AG20443 (cell line): ENCODE results near the gene ATP8B3.

Experiments used
- DNase-seq: peaks from one replicate; pipeline ENCODE4 v3.0.0; 2012; ENCODE audit warnings: low spot score, mixed read lengths

ATP8B3 gene

DNA sequence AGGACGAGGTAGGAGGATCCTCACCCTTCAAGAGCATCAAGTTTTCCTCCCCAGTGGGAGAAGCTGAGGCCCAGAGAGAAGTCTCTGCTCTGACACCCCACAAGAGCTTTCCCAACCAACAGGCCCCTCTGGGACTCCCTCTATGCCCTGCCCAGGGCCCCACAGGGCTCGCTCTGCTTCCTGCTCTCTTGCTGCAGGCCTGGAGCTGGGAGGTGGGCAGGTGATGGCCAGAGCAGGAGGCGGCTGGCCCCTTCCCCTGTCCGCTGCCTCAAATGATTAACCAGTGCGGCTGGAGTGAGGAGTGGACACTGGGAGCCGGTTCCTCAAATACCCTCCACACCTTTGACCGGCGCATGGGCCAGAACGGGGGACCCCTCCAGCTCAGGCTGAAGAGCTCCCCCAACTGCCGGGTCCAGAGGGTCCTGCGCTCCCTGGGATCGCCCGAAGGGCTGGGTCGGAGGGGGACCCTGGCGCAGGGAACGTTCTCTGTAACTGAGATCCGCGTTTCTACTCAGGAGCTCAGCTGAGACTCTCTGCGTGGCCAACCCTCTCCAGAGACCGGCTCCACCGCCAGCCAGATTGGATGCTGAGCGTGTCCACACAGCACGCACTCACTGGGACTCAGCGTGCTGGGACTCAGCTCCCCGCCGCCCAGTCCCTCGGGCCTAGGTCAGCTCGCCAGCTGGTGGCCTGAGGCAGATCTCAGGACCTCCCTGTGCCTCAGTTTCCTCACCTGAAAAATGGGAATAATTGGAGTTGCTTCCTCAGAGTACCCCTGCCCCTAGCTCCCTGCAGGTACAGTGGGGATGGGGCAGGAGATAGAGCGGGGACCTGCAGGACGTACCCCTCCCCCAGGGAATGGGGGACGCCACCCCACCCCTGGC is 65.4 kb downstream of the ATP8B3 start:
- peak; percentile 64 for DNase-seq

DNA sequence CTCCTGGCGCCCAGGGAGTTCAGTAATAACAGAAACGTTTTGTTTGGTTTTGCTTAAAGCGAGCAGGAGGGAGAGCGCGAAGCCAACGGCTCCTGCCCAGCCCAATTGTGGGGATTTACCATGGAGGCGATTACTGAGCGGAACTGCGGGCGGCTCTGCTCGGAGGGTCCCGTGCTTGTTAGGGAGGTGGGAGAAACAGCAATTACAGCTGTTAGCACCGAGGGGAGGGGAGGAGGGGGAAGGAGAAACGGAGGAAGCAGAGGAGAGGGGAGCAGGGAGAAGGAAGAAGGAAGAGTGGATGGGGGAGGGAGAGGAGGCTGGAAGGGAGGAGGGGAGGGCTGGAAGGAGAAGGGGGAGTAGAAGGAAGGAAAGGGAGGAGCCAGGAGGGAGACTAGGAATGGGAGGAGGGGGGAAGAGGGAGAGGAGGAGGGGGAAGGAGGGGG is 66.5 kb downstream of the ATP8B3 start:
- no peak for DNase-seq

DNA sequence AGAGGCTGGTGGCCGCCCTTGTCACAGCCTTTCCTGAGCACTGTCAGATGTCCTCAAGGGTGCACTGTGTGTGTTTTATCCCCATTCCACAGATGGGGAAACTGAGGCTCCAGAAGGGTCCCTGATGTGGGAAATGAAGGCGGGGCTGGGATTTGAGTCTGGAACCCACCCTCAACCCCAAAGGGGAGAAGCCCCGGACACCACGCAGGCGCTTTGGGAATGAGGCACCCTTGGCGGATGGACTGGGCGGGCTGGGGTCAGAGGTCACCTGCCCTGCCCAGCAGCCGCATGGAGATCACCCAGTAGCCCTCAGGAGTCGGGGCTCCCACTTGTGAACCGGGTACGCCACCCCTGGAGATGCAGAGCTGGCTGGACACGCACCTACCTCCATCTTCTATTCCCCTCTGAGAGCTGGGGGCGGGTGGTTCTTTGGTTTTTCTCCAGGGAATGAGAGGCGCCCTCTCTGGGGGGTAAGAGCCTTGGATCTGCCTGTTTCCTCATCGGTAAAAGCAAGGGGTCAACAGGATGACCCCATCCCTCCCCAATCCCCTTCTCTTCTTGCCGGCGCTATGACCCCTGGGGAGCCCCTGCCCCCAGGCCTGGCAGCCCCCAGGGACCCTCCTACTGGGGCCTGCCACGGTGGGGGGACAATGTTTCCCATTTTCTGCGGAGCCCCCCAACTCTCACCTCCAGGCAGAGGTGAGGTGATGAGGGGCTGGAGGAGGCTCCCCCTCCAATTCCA is 67.1 kb downstream of the ATP8B3 start:
- no peak for DNase-seq

DNA sequence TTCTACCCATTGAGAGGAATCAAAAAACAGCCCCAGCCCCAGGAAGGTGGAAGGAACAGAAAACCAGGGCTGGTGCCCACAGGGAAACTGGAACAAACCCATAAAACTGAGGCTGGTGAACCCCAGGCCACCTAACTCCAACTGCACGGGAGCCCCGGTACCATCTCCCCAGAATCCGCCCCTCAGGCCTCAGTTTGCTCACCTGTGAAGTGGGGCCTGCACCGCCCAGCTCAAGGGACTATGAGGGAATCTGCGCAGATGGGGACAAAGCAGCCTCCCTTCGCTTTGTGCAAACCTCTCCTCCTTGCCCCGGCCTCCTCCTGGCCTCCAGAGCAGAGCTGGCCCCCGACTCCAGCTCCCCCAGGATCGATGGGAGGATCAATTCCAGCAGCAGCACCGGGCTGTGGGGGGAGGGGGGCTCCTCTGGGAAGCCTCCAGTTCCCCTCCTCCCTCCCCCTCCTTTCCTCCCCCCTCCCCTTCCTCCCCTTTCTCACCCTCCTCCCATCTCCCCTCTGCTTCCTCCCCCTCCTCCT is 67.9 kb downstream of the ATP8B3 start:
- no peak for DNase-seq

DNA sequence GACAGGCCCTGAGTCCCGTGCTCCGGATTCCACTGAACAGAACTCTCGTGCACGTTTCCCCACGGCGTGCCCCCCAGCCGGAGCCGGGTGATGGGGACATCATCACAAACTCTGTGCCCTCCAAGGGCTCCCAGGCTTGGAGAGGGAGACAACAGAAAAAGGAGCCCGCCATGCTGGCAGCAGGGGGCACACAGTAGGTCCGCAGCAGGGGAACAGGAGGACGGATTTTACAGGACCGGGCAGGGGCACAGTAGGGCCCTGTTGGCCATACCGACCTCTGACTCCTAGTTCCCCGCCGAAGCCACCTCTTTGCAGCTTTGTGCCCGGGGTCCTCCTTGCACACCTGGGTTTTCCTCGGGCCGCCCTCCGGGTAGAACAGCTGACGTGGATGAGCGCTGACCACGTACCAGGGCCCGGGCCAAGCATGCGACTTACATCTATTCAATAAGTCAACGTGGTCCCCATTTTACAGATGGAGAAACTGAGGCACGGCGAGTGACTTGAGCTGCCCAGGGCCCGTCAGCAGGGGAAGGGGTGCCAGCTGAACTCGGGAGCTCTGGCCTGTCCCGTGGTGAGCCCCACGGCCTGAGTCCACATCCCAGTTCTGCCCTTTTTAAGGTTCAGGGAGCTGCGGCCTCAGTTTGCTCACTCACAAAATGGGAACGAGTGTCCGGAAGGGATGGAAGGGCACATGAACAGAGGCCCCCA is 68.9 kb downstream of the ATP8B3 start:
- no peak for DNase-seq

DNA sequence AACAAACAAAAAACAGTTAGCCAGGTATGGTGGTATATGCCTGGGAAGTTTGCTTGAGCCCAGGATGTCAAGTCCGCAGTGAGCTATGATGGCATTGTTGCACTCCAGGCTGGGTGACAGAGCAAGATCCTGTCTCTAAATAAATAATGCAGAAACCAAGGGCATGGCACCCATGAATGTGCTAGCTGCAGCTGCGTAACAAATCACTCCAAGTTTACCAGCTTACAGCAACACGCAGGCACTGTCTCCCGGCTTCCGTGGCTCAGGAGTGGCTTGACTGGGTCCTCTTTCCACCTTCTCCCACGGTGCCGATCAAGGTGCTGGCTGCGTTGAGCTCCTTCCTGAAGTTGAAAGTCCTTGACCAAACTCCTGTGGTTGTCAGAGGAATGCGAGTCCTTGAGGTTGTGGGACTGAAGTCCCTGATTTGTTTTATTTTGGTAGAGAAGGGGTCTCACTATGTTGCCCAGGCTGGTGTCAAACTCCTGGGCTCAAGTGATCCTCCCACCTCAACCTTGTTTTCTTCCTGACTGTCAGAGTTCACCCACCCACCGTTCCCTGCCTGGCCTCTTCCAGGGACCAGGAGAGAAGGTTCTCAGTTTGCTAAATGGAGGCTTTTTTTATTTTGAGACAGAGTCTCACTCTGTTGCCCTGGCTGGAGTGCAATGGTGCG is 72.0 kb downstream of the ATP8B3 start:
- DNase-seq, result no peak

DNA sequence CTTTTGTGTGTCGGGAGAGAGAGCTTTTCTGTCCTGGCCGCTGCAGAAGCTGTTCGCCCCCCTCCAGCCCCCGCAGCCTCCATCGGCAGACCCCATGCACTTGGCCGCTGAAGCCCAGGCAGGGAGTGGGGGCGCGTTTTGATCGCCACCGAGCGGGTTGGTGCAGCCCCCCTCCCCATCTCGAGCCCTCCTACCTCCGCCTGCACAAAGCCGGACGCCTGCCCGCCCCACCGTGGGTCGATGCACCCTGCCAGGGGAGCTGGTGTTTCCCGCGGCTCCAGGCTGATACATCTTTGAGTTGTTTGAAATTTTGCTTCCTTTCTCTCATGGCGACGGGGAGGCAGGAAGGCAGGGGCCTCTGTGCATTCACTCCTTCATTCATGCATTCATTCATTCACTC is 75.1 kb downstream of the ATP8B3 start:
- no peak for DNase-seq

DNA sequence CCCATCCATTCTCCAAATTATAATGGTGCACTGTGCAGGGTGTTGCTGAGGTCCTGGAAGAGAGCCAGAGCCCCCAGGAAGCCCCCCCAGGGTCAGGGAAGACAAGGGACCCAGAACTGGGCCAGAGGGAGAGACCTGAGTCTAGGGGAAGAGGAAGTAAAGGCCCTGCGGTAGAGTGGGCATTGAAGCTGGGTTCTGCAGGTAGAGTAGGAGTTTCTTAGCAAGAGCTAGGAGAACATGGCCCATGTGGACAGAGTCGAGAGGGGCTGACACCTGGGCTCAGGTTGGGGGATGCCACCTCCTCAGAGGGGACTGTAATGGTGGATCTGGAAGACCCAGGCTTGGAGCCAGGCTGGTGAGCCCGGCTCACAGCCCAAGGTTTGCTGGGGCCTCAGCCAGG is 75.8 kb downstream of the ATP8B3 start:
- DNase-seq, result no peak

DNA sequence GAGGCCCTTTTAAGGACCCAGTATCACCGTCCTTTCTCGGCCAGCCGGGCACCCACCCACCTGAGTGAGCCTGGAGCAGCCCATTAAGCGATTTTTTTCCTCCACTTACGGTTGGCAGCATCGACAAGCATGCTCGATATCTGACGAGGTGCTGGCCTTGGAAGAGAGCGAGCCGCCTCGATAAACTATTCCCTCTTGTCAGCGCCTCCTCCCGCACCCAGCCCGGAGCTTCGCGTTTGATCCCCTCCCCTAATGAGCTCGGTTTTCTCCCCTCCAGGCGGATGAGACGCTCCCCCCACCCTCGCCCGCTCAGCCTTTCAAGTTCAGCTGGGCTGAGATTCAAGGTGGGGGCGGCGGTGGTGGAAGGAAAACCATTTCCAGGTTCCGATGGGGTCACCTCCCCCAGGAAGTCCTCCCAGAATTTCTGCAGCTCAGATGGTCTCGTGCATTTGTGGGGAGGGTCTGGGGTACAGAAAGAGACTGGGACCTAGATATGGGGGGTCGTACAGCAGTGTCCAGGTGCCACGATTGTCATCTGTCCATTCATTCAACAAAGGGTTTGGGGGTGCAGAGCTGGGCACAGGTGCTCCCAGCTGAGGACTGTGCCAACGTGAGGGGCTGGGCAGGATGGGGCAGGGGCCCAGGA is 77.6 kb downstream of the ATP8B3 start:
- no peak for DNase-seq
